ENCODE data around the gene DYRK1B.

- TF ChIP-seq GATA2 (IDR thresholded peaks at IDR 0.05; ENCODE audit: low read depth, low read length) (no peak), GATA3 (IDR thresholded peaks at IDR 0.05; ENCODE audit: low read depth, low read length) (no peak)
Measured at GRCh38 chr19:39848392-39848791, 14.4 kb upstream of the DYRK1B start.

Data from SH-SY5Y (cell line).